ENCODE measurements around the gene MT1B. TPM values are rescaled to one million over a fixed set of nuclear protein-coding genes. Genes with fewer than 3 reads are reported as not detected.

The MT1B gene
- total RNA-seq, 6 experiments from 2014 or later, result not detected

DNA sequence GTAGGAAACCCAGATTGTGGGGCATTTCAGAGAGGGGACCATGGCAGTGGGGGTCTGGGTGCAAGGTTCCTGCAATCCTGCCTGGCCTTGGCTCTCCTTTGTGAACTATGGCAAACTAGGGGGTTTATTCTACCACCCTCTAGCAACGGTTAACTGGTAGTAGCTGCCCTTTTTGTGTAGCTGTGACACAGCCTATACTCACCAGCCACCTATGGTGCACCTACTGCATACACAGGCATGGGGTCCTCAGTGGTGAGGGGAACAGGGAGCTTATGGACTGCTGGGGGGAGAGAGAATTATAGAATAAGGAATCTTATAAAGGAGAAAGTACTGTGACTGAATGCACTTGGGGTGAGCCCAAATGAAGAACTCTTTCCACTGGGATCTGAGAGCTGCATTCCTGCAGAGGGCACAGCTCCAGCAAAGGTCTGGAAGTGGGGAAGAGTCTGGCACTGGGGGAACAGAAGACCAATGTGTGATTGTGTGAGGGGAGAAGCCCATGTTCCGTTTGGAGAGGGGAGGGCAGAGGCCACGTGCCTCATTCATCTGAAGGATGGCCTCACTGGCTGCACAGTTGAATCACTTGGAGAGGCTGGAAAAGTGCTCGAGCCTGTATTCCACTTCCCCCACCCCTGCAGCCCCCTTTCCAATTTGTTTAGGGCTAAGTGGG is 32.7 kb downstream of the MT1B start:
- Mint-ChIP-seq H3K27me3 (ENCODE audit: insufficient read depth) (no peaks in the 10 kb centered on the region; the same call in none of the 2 replicates), H3K4me3 (no peak overlapping the region), H3K4me1 (ENCODE audit: low read depth) (peaks cover 35% of the 10 kb centered on the region)

GRCh38 chr16:56684926-56685590 is 33.4 kb downstream of the MT1B start:
- peaks cover 12% of the 10 kb centered on the region for H3K9me3 Mint-ChIP-seq
- peaks cover 41% of the 10 kb centered on the region for H3K4me1 Mint-ChIP-seq (ENCODE audit: low read depth)

More for the DNA sequence above, 32.7 kb downstream of the MT1B start:
- Mint-ChIP-seq H3K36me3 (ENCODE audit: low read depth) (peaks cover 7% of the 10 kb centered on the region), H3K9me3 (peaks cover 12% of the 10 kb centered on the region), H3K27ac (no peak overlapping the region)
- no peak for DNase-seq
- no peak for TF ChIP-seq CTCF (IDR thresholded peaks at IDR 0.05)

DNA sequence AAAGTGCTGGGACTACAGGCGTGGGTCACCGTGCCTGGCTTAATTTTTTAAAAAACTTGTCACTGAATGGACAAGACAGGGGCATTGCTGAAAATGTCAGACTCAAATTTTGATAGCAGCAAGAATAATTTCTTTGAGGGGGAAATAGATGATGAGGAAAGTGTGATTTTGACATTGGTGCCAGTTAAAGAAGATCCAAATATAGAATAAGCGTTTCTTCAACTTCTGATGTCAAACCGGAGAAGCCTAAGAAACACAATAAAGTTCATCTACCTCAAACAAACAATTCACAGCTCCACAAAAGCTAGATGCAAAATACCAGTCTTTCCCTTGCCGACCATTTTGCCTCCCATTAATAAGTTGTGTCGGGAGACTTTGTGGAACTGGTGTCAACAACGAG is 35.1 kb downstream of the MT1B start:
- Mint-ChIP-seq H3K4me1 (ENCODE audit: low read depth) (peaks cover 40% of the 10 kb centered on the region), H3K9me3 (peaks cover 12% of the 10 kb centered on the region), H3K27me3 (ENCODE audit: insufficient read depth) (no peaks in the 10 kb centered on the region; the same call in none of the 2 replicates), H3K27ac (no peak overlapping the region), H3K36me3 (ENCODE audit: low read depth) (peaks cover 7% of the 10 kb centered on the region), H3K4me3 (no peak overlapping the region)
- DNase-seq, result no peak
- no peak for TF ChIP-seq CTCF (IDR thresholded peaks at IDR 0.05)

More at GRCh38 chr16:56684926-56685590, 33.4 kb downstream of the MT1B start:
- Mint-ChIP-seq H3K27me3 (ENCODE audit: insufficient read depth) (no peaks in the 10 kb centered on the region; the same call in none of the 2 replicates), H3K27ac (no peak overlapping the region), H3K4me3 (no peak overlapping the region), H3K36me3 (ENCODE audit: low read depth) (peaks cover 7% of the 10 kb centered on the region)
- no peak for DNase-seq
- no peak for TF ChIP-seq CTCF (IDR thresholded peaks at IDR 0.05)

DNA sequence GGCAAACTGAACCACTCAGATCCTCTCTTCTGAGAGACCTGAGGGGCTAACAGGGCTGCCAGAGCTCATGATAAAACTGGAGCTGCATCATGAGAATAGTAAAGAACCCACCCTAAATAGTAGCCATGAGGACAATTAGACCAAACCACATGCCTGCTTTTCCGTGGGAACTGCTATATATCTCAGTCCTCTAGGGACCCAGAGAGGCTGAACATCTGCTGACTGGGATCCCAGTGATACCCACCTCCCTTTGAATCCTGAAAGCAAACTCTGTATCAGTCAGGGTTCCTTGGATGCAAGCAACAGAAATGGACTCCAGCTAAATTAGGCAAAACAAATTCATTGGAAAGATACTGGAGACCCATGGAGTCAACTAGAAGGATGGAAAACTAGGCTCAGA is 37.1 kb downstream of the MT1B start:
- Mint-ChIP-seq H3K4me1 (ENCODE audit: low read depth) (peaks cover 30% of the 10 kb centered on the region), H3K4me3 (no peak overlapping the region), H3K27ac (no peak overlapping the region), H3K27me3 (ENCODE audit: insufficient read depth) (no peaks in the 10 kb centered on the region; the same call in none of the 2 replicates), H3K9me3 (peaks cover 12% of the 10 kb centered on the region), H3K36me3 (ENCODE audit: low read depth) (peaks cover 7% of the 10 kb centered on the region)
- TF ChIP-seq CTCF (IDR thresholded peaks at IDR 0.05), result no peak
- DNase-seq, result no peak

- peak; percentile 3 for DNase-seq
- Mint-ChIP-seq H3K36me3 (ENCODE audit: low read depth) (peaks cover 7% of the 10 kb centered on the region), H3K9me3 (peaks cover 12% of the 10 kb centered on the region), H3K4me3 (no peak overlapping the region), H3K27me3 (ENCODE audit: insufficient read depth) (peaks cover 2% of the 10 kb centered on the region), H3K4me1 (ENCODE audit: low read depth) (peaks cover 26% of the 10 kb centered on the region), H3K27ac (no peak overlapping the region)
- no peak for TF ChIP-seq CTCF (IDR thresholded peaks at IDR 0.05)
Observed at GRCh38 chr16:56689171-56689570, 37.5 kb downstream of the MT1B start.
